Natural killer cell (primary cell): ENCODE measurements around the gene TMEM135. TPM values are rescaled to one million over a fixed set of nuclear protein-coding genes. Genes with fewer than 3 reads are reported as not detected.

Source experiments
- ATAC-seq, 3 donors: fragments of 150-1000 bp in 2 of 3; fragments of 200-7000 bp in 1 of 3; cut with Tn5 transposase; 1 replicate in 1 of 3; 2 replicates in 2 of 3; pipeline ENCODE4 v1.10.0; 2021; ENCODE audit warnings: mild to moderate bottlenecking in 2 of 3, moderate library complexity in 2 of 3
- DNase-seq, 2 donors: peaks; one replicate each; pipeline versions ENCODE4 v3.0.0 to v3.0.0-alpha.2; 2013 to 2021; ENCODE audit warnings: mixed read lengths in 1 of 2
- H3K27ac ChIP-seq: one replicate; pipeline ENCODE4 v1.5.1; 2013; ENCODE audit warnings: mild to moderate bottlenecking, low read length
- H3K27me3 ChIP-seq: one replicate; pipeline ENCODE4 v1.6.1; 2013; ENCODE audit warnings: low read length; ENCODE audit not compliant: control insufficient read depth, insufficient read depth
- H3K36me3 ChIP-seq: one replicate; pipeline ENCODE4 v1.6.1; 2013; ENCODE audit warnings: low read length; ENCODE audit not compliant: control insufficient read depth, insufficient read depth
- H3K4me1 ChIP-seq: one replicate; pipeline ENCODE4 v1.6.1; 2013; ENCODE audit warnings: low read length; ENCODE audit not compliant: control insufficient read depth, insufficient read depth
- H3K4me3 ChIP-seq: one replicate; pipeline ENCODE4 v1.5.1; 2013; ENCODE audit warnings: low read length
- H3K9me3 ChIP-seq: one replicate; pipeline ENCODE4 v1.6.1; 2013; ENCODE audit warnings: low read length; ENCODE audit not compliant: control insufficient read depth, insufficient read depth
- H3K27ac Mint-ChIP-seq, 2 donors: one replicate each; pipeline ENCODE4 v1.8.0; 2022; ENCODE audit warnings: mild to moderate bottlenecking in 2 of 2, mixed read lengths in 2 of 2, moderate library complexity in 1 of 2
- H3K27me3 Mint-ChIP-seq, 2 donors: one replicate each; pipeline ENCODE4 v1.8.0; 2022; ENCODE audit warnings: low read depth in 2 of 2, mixed read lengths in 2 of 2
- H3K36me3 Mint-ChIP-seq: one replicate; pipeline ENCODE4 v1.8.0; 2022; ENCODE audit warnings: mixed read lengths
- H3K4me1 Mint-ChIP-seq, 2 donors: one replicate each; pipeline ENCODE4 v1.8.0; 2022; ENCODE audit warnings: mixed read lengths in 2 of 2
- H3K4me3 Mint-ChIP-seq: one replicate; pipeline ENCODE4 v1.8.0; 2022; ENCODE audit warnings: mild to moderate bottlenecking, moderate library complexity, mixed read lengths
- H3K9me3 Mint-ChIP-seq, 2 donors: one replicate each; pipeline ENCODE4 v1.8.0; 2022; ENCODE audit warnings: mixed read lengths in 2 of 2
- CTCF ChIP-seq: fragments of 200-600 bp; IDR thresholded peaks from one replicate; pipeline ENCODE4 v1.8.0; 2022; ENCODE audit warnings: antibody characterized with exemption
- WGBS: methylation state at CpG from one replicate; pipeline ENCODE4 v1.1.7; 2013; ENCODE audit warnings: missing lambda C conversion rate; ENCODE audit not compliant: insufficient coverage; 5-methylcytosine and 5-hydroxymethylcytosine counted together
- intact Hi-C: fragments of 100-400 bp; cut with micrococcal nuclease; formaldehyde crosslinking; loops from one replicate; pipeline ENCODE4 v1.14.2; 2022
- total RNA-seq, 4 donors: library from RNA; stranded (reverse); fragments of 120-200 nt in 1 of 4; gene quantifications; one replicate each; pipeline versions ENCODE4 v1.2.3 to v1.2.4, GENCODE V29; 2013 to 2022

TMEM135 gene
- total RNA-seq, 3 donors from 2014 or later (not counting 1 experiment from before 2014, with no cell fraction given): 18.8 to 42.0 (median 36.1) TPM

GRCh38 chr11:87330187-87330601 is 292.5 kb downstream of the TMEM135 start:
- no peaks in the 10 kb centered on the region for H3K27me3 ChIP-seq
- intact Hi-C loops: no loop called here
- DNase-seq (no peak), ATAC-seq (no peak)
- 80% methylated on average over 1 of the region's 1 CpG for WGBS
- H3K27me3 Mint-ChIP-seq: no peaks in the 10 kb centered on the region
- H3K4me3 ChIP-seq: no peak overlapping the region
- no peak overlapping the region for H3K27ac ChIP-seq
- H3K9me3 ChIP-seq: no peaks in the 10 kb centered on the region
- no peaks in the 10 kb centered on the region for H3K4me1 Mint-ChIP-seq
- H3K27ac Mint-ChIP-seq: no peak overlapping the region
- peaks cover 10% of the 10 kb centered on the region for H3K36me3 Mint-ChIP-seq
- no peak for TF ChIP-seq CTCF
- no peaks in the 10 kb centered on the region for H3K9me3 Mint-ChIP-seq
- no peaks in the 10 kb centered on the region for H3K36me3 ChIP-seq
- H3K4me1 ChIP-seq: no peaks in the 10 kb centered on the region
- no peak overlapping the region for H3K4me3 Mint-ChIP-seq

- Histone ChIP-seq H3K4me3 (no peak overlapping the region), H3K9me3 (no peaks in the 10 kb centered on the region), H3K27ac (no peak overlapping the region), H3K36me3 (no peaks in the 10 kb centered on the region), H3K27me3 (no peaks in the 10 kb centered on the region), H3K4me1 (no peaks in the 10 kb centered on the region)
- no peak for TF ChIP-seq CTCF
- Mint-ChIP-seq H3K27ac (no peak overlapping the region), H3K4me1 (no peaks in the 10 kb centered on the region), H3K4me3 (no peak overlapping the region), H3K27me3 (no peaks in the 10 kb centered on the region), H3K9me3 (no peaks in the 10 kb centered on the region), H3K36me3 (peaks cover 10% of the 10 kb centered on the region)
- ATAC-seq (no peak), DNase-seq (no peak)
- WGBS: 94% methylated on average over 6 of the region's 6 CpGs
- intact Hi-C loops: no loop called here
Measured at GRCh38 chr11:87331273-87331672, 293.5 kb downstream of the TMEM135 start.

GRCh38 chr11:87338046-87338639 is 300.4 kb downstream of the TMEM135 start:
- no peak for TF ChIP-seq CTCF
- peaks cover 17% of the 10 kb centered on the region for H3K36me3 Mint-ChIP-seq
- peaks cover 6 to 9% of the 10 kb centered on the region in 2 donors for H3K9me3 Mint-ChIP-seq
- no peak overlapping the region for H3K27ac Mint-ChIP-seq
- no peaks in the 10 kb centered on the region for H3K27me3 Mint-ChIP-seq
- Histone ChIP-seq H3K27me3 (no peaks in the 10 kb centered on the region), H3K4me1 (no peaks in the 10 kb centered on the region), H3K9me3 (peaks cover 5% of the 10 kb centered on the region), H3K27ac (no peak overlapping the region), H3K4me3 (no peak overlapping the region), H3K36me3 (no peaks in the 10 kb centered on the region)
- H3K4me3 Mint-ChIP-seq: no peak overlapping the region
- DNase-seq (no peak), ATAC-seq (no peak)
- H3K4me1 Mint-ChIP-seq: no peaks in the 10 kb centered on the region
- intact Hi-C loops: no loop called here
- WGBS: 94% methylated on average over 2 of the region's 3 CpGs

GRCh38 chr11:87339416-87339815 is 301.7 kb downstream of the TMEM135 start:
- Histone ChIP-seq H3K4me3 (no peak overlapping the region), H3K4me1 (no peaks in the 10 kb centered on the region), H3K36me3 (no peaks in the 10 kb centered on the region), H3K9me3 (peaks cover 5% of the 10 kb centered on the region), H3K27me3 (no peaks in the 10 kb centered on the region), H3K27ac (no peak overlapping the region)
- no peak for DNase-seq
- TF ChIP-seq CTCF: no peak
- H3K4me1 Mint-ChIP-seq: no peaks in the 10 kb centered on the region
- H3K36me3 Mint-ChIP-seq: peaks cover 17% of the 10 kb centered on the region
- intact Hi-C loops: no loop called here
- no peak overlapping the region for H3K4me3 Mint-ChIP-seq
- H3K9me3 Mint-ChIP-seq: peaks cover 6 to 9% of the 10 kb centered on the region in 2 donors
- no peak for ATAC-seq
- WGBS: 89% methylated on average over 4 of the region's 5 CpGs
- no peaks in the 10 kb centered on the region for H3K27me3 Mint-ChIP-seq
- H3K27ac Mint-ChIP-seq: no peak overlapping the region
